Neural cell (in vitro differentiated cells): ENCODE data around the gene SELENOO. TPM values are rescaled to one million over a fixed set of nuclear protein-coding genes. Genes with fewer than 3 reads are reported as not detected.

Experiments used
- H2AFZ ChIP-seq: fragments of 200-600, 300-800 bp; sonication (generic), shearing (Covaris generic); 2 replicates; pipeline ENCODE4 v1.6.0; 2014; ENCODE audit warnings: low read depth, mild to moderate bottlenecking, antibody characterized with exemption, low read length, moderate library complexity
- H3F3A ChIP-seq: fragments of 200-600 bp; shearing (Covaris generic); 2 replicates; pipeline ENCODE4 v1.6.1; 2016; ENCODE audit warnings: mild to moderate bottlenecking, moderate library complexity, mixed read lengths, antibody characterized with exemption, low read length; ENCODE audit not compliant: insufficient read depth, poor library complexity, severe bottlenecking
- H3K27ac ChIP-seq: fragments of 200-600, 300-800 bp; sonication (generic), shearing (Covaris generic); 2 replicates; pipeline ENCODE4 v1.5.1; 2014; ENCODE audit warnings: mild to moderate bottlenecking, low read length, moderate library complexity
- H3K27me3 ChIP-seq: fragments of 300-800, 200-600 bp; sonication (generic), shearing (Covaris generic); 2 replicates; pipeline ENCODE4 v1.6.0; 2014; ENCODE audit warnings: mild to moderate bottlenecking, low read depth, low read length, moderate library complexity; ENCODE audit not compliant: insufficient read depth
- H3K36me3 ChIP-seq: fragments of 300-800, 200-600 bp; sonication (generic), shearing (Covaris generic); 2 replicates; pipeline ENCODE4 v1.5.1; 2014; ENCODE audit warnings: mild to moderate bottlenecking, antibody characterized with exemption, low read length, moderate library complexity; ENCODE audit not compliant: insufficient read depth
- H3K4me2 ChIP-seq: fragments of 300-800, 200-600 bp; sonication (generic), shearing (Covaris generic); 2 replicates; pipeline ENCODE4 v1.6.0; 2014; ENCODE audit warnings: mild to moderate bottlenecking, low read length
- H3K4me3 ChIP-seq: fragments of 300-800, 200-600 bp; sonication (generic), shearing (Covaris generic); 2 replicates; pipeline ENCODE4 v1.5.1; 2014; ENCODE audit warnings: mild to moderate bottlenecking, low read length, moderate library complexity
- H3K79me2 ChIP-seq: fragments of 200-600 bp; shearing (Covaris generic); replicated peaks from 2 replicates; pipeline ENCODE4 v1.6.0; 2014; ENCODE audit warnings: mild to moderate bottlenecking, low read length, moderate library complexity; ENCODE audit not compliant: insufficient read depth
- H3K9ac ChIP-seq: fragments of 300-800, 200-600 bp; sonication (generic), shearing (Covaris generic); 2 replicates; pipeline ENCODE4 v1.6.1; 2016; ENCODE audit warnings: mild to moderate bottlenecking, low read length, mixed read lengths
- H3K9me2 ChIP-seq: fragments of 200-600 bp; shearing (Covaris generic); 2 replicates; pipeline ENCODE4 v1.6.1; 2016; ENCODE audit warnings: mild to moderate bottlenecking, low read length, mixed read lengths; ENCODE audit not compliant: insufficient read depth
- H3K9me3 ChIP-seq: fragments of 200-600, 300-800 bp; sonication (generic), shearing (Covaris generic); 2 replicates; pipeline ENCODE4 v1.6.1; 2016; ENCODE audit warnings: mild to moderate bottlenecking, mixed run types, low read length, moderate library complexity, mixed read lengths
- H4K20me1 ChIP-seq: fragments of 200-600 bp; shearing (Covaris generic); 2 replicates; pipeline ENCODE4 v1.6.1; 2016; ENCODE audit warnings: mild to moderate bottlenecking, mixed run types; ENCODE audit not compliant: insufficient read depth
- EP300 ChIP-seq: fragments of 450-650 bp; conservative IDR thresholded peaks from 2 replicates; pipeline ENCODE4 v1.6.1; 2014; ENCODE audit warnings: antibody characterized with exemption, mild to moderate bottlenecking, moderate library complexity; ENCODE audit not compliant: poor library complexity, severe bottlenecking
- EZH2 ChIP-seq: fragments of 200-600, 300-800 bp; shearing (Covaris generic), sonication (generic); IDR thresholded peaks from 2 replicates; pipeline ENCODE4 v1.6.1; 2014; ENCODE audit warnings: antibody characterized with exemption, low read length, borderline replicate concordance, mild to moderate bottlenecking; ENCODE audit not compliant: insufficient read depth, poor library complexity, severe bottlenecking
- MXI1 ChIP-seq: fragments of 450-650 bp; conservative IDR thresholded peaks from 2 replicates; pipeline ENCODE4 v1.6.1; 2014; ENCODE audit warnings: antibody characterized with exemption, mild to moderate bottlenecking; ENCODE audit not compliant: poor library complexity, severe bottlenecking
- POLR2AphosphoS5 ChIP-seq: IDR thresholded peaks from 2 replicates; pipeline ENCODE4 v1.6.1; 2012
- RAD21 ChIP-seq: fragments of 450-650 bp; conservative IDR thresholded peaks from 2 replicates; pipeline ENCODE4 v1.6.1; 2014; ENCODE audit warnings: antibody characterized with exemption, mild to moderate bottlenecking, moderate library complexity
- SMC3 ChIP-seq: fragments of 450-650 bp; conservative IDR thresholded peaks from 2 replicates; pipeline ENCODE4 v1.6.1; 2014; ENCODE audit warnings: antibody characterized with exemption, mild to moderate bottlenecking, moderate library complexity; ENCODE audit not compliant: poor library complexity
- TAF1 ChIP-seq: IDR thresholded peaks from 2 replicates; pipeline ENCODE4 v1.6.1; 2012; ENCODE audit warnings: low read depth
- polyA plus RNA-seq: library from polyadenylated mRNA; depleted of rRNA; stranded (reverse); fragments of >200 nt; gene quantifications from 2 replicates; pipeline ENCODE4 v1.2.3, GENCODE V29; 2014
- TF ChIP-seq, protein P1 (sequence below): fragments of 450-650 bp; IDR thresholded peaks from 2 replicates; pipeline ENCODE4 v1.5.1; 2014; ENCODE audit warnings: antibody characterized with exemption, mild to moderate bottlenecking, moderate library complexity; ENCODE audit not compliant: poor library complexity, severe bottlenecking
- TF ChIP-seq, protein P2 (sequence below): IDR thresholded peaks from 2 replicates; pipeline ENCODE4 v1.6.1; 2012; ENCODE audit warnings: borderline replicate concordance

Gene SELENOO
- polyA plus RNA-seq, 1 donor from 2014 or later, result 42.0 TPM

DNA sequence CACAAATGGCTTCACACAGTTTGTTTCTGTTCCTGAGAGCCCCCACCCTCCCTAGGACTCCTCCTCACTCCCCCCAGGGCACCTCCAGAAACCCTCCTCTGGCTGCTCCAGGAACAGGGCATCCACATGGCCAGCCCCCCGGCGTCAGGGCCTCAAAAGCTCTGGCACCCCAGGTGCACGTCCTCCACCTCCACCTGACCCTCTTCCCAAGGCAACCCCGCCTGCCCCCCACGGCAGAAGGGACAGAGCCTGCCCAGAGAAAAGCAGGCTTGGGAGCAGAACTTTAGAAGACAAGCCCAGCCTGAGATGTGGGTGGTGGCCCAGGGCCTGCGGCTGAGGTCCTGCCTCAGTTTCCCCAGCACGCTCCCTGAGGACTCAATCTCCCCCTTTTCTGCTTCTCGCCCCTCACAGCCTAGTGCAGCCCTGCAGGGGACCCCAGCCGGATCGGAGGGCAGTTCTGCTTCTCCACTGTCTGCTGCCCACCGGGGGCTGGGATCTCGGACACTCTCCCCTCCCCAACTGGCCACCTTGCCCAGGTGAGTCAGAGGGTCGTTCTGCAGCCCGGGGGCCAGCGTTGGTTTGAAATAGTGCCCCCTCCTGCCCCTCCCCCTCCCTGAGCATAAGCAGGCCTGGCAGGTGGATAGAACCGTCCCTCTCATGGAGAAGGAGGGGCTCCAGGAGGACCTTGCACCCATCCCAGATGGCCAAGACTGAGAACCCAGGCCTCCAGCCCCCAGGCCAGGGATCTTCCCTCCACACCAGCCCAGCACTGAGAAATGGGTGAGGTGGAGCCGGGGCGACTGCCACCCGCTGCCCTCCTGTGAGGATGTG, 17.5 kb upstream of the SELENOO start:
- Histone ChIP-seq H2AFZ (no peak overlapping the region), H3K9me3 (no peaks in the 10 kb centered on the region), H3K4me2 (no peak overlapping the region), H3K36me3 (no peaks in the 10 kb centered on the region), H3K4me3 (no peak overlapping the region), H3K9ac (no peak overlapping the region), H3K79me2 (peaks cover 2% of the 10 kb centered on the region), H3K27me3 (no peaks in the 10 kb centered on the region), H4K20me1 (no peaks in the 10 kb centered on the region), H3F3A (no peaks in the 10 kb centered on the region), H3K27ac (no peak overlapping the region), H3K9me2 (no peaks in the 10 kb centered on the region)
- TF ChIP-seq MXI1 (no peak), POLR2AphosphoS5 (no peak), SMC3 (no peak), RAD21 (no peak), EP300 (no peak), EZH2 (no peak), TAF1 (no peak)
- TF ChIP-seq, protein P1, sequence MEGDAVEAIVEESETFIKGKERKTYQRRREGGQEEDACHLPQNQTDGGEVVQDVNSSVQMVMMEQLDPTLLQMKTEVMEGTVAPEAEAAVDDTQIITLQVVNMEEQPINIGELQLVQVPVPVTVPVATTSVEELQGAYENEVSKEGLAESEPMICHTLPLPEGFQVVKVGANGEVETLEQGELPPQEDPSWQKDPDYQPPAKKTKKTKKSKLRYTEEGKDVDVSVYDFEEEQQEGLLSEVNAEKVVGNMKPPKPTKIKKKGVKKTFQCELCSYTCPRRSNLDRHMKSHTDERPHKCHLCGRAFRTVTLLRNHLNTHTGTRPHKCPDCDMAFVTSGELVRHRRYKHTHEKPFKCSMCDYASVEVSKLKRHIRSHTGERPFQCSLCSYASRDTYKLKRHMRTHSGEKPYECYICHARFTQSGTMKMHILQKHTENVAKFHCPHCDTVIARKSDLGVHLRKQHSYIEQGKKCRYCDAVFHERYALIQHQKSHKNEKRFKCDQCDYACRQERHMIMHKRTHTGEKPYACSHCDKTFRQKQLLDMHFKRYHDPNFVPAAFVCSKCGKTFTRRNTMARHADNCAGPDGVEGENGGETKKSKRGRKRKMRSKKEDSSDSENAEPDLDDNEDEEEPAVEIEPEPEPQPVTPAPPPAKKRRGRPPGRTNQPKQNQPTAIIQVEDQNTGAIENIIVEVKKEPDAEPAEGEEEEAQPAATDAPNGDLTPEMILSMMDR, result no peak
- TF ChIP-seq, protein P2, sequence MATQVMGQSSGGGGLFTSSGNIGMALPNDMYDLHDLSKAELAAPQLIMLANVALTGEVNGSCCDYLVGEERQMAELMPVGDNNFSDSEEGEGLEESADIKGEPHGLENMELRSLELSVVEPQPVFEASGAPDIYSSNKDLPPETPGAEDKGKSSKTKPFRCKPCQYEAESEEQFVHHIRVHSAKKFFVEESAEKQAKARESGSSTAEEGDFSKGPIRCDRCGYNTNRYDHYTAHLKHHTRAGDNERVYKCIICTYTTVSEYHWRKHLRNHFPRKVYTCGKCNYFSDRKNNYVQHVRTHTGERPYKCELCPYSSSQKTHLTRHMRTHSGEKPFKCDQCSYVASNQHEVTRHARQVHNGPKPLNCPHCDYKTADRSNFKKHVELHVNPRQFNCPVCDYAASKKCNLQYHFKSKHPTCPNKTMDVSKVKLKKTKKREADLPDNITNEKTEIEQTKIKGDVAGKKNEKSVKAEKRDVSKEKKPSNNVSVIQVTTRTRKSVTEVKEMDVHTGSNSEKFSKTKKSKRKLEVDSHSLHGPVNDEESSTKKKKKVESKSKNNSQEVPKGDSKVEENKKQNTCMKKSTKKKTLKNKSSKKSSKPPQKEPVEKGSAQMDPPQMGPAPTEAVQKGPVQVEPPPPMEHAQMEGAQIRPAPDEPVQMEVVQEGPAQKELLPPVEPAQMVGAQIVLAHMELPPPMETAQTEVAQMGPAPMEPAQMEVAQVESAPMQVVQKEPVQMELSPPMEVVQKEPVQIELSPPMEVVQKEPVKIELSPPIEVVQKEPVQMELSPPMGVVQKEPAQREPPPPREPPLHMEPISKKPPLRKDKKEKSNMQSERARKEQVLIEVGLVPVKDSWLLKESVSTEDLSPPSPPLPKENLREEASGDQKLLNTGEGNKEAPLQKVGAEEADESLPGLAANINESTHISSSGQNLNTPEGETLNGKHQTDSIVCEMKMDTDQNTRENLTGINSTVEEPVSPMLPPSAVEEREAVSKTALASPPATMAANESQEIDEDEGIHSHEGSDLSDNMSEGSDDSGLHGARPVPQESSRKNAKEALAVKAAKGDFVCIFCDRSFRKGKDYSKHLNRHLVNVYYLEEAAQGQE, result no peak

DNA sequence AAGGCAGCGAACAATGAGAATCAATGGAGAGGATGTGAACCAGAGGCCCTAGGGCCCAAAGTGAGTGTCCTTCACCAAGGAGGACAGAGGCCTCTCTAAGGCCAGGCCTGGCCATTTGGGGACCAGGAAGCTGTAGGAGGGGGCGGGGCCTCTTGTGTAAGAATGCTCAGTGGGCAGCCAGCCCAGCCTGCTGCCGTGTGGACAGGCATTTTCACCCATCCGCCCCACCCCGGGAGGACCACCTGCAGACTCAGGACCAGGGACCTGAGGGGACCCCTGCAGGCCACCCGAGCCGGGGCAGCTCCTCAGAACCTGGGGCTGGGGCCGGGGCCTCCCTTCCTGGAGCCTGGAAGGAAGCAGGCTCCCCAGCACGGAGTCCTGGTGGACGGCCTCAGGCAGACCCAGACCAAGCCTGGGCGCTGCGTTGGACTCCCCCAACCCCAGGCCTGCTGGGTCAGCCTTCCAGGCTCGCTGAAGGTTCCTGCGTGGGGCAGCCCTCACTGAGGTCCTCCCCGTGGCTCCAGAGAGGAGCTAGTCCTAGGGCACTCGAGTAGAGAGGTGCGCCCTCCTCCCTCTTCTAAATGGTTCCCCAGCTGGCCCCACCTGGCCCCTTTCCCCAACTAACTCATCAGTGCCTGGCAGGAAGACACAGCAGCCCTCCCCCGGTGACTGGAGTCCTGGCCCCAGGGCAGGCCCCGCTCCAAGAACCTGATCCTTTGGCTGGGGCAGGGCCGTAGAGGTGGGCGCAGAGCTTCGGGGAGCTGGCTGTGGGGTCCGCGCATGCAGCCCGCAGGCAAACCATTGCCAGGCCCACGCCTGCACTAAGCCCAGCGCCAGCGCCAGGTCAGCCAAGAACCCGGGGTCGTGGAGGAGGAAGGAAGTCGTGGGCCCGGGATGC, 16.6 kb upstream of the SELENOO start:
- no peaks in the 10 kb centered on the region for H3K9me2 ChIP-seq
- peaks cover 2% of the 10 kb centered on the region for H3K79me2 ChIP-seq
- no peak overlapping the region for H3K27ac ChIP-seq
- H3K4me2 ChIP-seq, result no peak overlapping the region
- no peak overlapping the region for H3K9ac ChIP-seq
- no peaks in the 10 kb centered on the region for H3K36me3 ChIP-seq
- H2AFZ ChIP-seq, result no peak overlapping the region
- no peaks in the 10 kb centered on the region for H3K27me3 ChIP-seq
- no peaks in the 10 kb centered on the region for H3F3A ChIP-seq
- TF ChIP-seq SMC3 (no peak), EZH2 (no peak), POLR2AphosphoS5 (no peak), TAF1 (no peak), MXI1 (no peak), RAD21 (no peak), EP300 (no peak)
- TF ChIP-seq, protein P2, result no peak
- TF ChIP-seq, protein P1, result no peak
- no peak overlapping the region for H3K4me3 ChIP-seq
- no peaks in the 10 kb centered on the region for H4K20me1 ChIP-seq
- H3K9me3 ChIP-seq, result no peaks in the 10 kb centered on the region
